OCI-LY1 (cell line): ENCODE measurements around the gene FMR1NB.

Experiments
- H2AFZ ChIP-seq: fragments of 200-600 bp; sonication (generic), shearing (Covaris generic); 2 replicates; pipeline ENCODE4 v1.6.0; 2014; ENCODE audit warnings: antibody characterized with exemption, mild to moderate bottlenecking, low read length
- H3F3A ChIP-seq: fragments of 200-600 bp; sonication (generic), shearing (Covaris generic); 2 replicates; pipeline ENCODE4 v1.6.0; 2014; ENCODE audit warnings: mild to moderate bottlenecking, antibody characterized with exemption, low read length, moderate library complexity; ENCODE audit not compliant: insufficient read depth
- H3K27ac ChIP-seq: fragments of 200-600 bp; sonication (generic); 2 replicates; pipeline ENCODE4 v1.5.1; 2014; ENCODE audit warnings: low read length, mixed run types, mild to moderate bottlenecking, low read depth; ENCODE audit not compliant: poor library complexity, severe bottlenecking
- H3K27me3 ChIP-seq: fragments of 200-600 bp; sonication (generic); 2 replicates; pipeline ENCODE4 v1.6.0; 2014; ENCODE audit warnings: antibody characterized with exemption, mild to moderate bottlenecking, low read length, moderate library complexity; ENCODE audit not compliant: insufficient read depth
- H3K36me3 ChIP-seq: fragments of 200-600 bp; sonication (generic); 2 replicates; pipeline ENCODE4 v1.6.1; 2014; ENCODE audit warnings: mild to moderate bottlenecking, antibody characterized with exemption, low read length, moderate library complexity, mixed read lengths; ENCODE audit not compliant: insufficient read depth
- H3K4me1 ChIP-seq: fragments of 200-600 bp; sonication (generic); 2 replicates; pipeline ENCODE4 v1.5.1; 2014; ENCODE audit warnings: mild to moderate bottlenecking, low read length, moderate library complexity; ENCODE audit not compliant: insufficient read depth, severe bottlenecking
- H3K4me2 ChIP-seq: fragments of 200-600 bp; sonication (generic), shearing (Covaris generic); 2 replicates; pipeline ENCODE4 v1.6.1; 2014; ENCODE audit warnings: low read length
- H3K4me3 ChIP-seq: fragments of 200-600 bp; sonication (generic); 2 replicates; pipeline ENCODE4 v1.5.1; 2014; ENCODE audit warnings: low read length, low read depth, mild to moderate bottlenecking, mixed read lengths; ENCODE audit not compliant: poor library complexity, severe bottlenecking
- H3K79me2 ChIP-seq: fragments of 200-600 bp; shearing (Covaris generic); 2 replicates; pipeline ENCODE4 v1.6.1; 2016; ENCODE audit warnings: mixed run types, low read length, mixed read lengths; ENCODE audit not compliant: insufficient read depth
- H3K9ac ChIP-seq: fragments of 200-600 bp; sonication (generic), shearing (Covaris generic); 2 replicates; pipeline ENCODE4 v1.6.1; 2014; ENCODE audit warnings: mild to moderate bottlenecking, low read length, mixed read lengths
- H3K9me2 ChIP-seq: fragments of 200-600 bp; sonication (generic), shearing (Covaris generic); 2 replicates; pipeline ENCODE4 v1.6.1; 2014; ENCODE audit warnings: low read depth, mild to moderate bottlenecking, low read length, mixed read lengths
- H3K9me3 ChIP-seq: fragments of 200-600 bp; shearing (Covaris generic); 2 replicates; pipeline ENCODE4 v1.6.1; 2014; ENCODE audit warnings: low read length, mixed read lengths
- H4K20me1 ChIP-seq: fragments of 200-600 bp; sonication (generic), shearing (Covaris generic); 2 replicates; pipeline ENCODE4 v1.6.0; 2016; ENCODE audit warnings: mild to moderate bottlenecking, low read length; ENCODE audit not compliant: insufficient read depth
- CTCF ChIP-seq: fragments of 200-600 bp; sonication (generic), shearing (Covaris generic); IDR thresholded peaks from 2 replicates; pipeline ENCODE4 v1.5.1; 2017; ENCODE audit warnings: mild to moderate bottlenecking, antibody characterized with exemption, low read length, moderate library complexity, mixed read lengths
- EZH2 ChIP-seq: fragments of 200-600 bp; sonication (generic), shearing (Covaris generic); IDR thresholded peaks from 2 replicates; pipeline ENCODE4 v1.8.0; 2017; ENCODE audit warnings: borderline replicate concordance, mixed run types, mild to moderate bottlenecking, antibody characterized with exemption, low read length, moderate library complexity, mixed read lengths

The FMR1NB gene

DNA sequence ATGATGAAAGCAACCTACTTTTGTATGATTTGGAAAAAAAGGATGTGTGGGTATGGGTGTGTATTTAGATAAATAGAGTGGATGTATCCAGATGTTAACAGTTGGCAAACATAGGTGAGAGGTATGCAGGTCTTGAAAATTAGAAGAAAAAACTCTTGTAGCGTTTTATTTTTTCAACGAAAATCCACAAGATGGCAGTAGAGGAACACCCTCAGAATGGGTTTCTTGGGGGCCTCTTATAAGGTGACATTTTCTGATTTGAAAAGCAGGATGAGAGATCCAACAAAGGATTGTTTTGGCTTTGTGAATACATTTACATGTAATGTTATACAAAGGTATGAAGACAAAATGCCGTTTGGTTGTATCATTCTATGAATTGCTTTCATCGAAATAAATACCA lies 68.3 kb downstream of the FMR1NB start:
- H3K9me2 ChIP-seq, result no peaks in the 10 kb centered on the region
- no peaks in the 10 kb centered on the region for H4K20me1 ChIP-seq
- H3K9ac ChIP-seq, result no peak overlapping the region
- H3F3A ChIP-seq, result no peaks in the 10 kb centered on the region
- no peaks in the 10 kb centered on the region for H3K4me1 ChIP-seq
- H3K79me2 ChIP-seq, result no peaks in the 10 kb centered on the region
- H3K4me3 ChIP-seq, result no peak overlapping the region
- H3K27me3 ChIP-seq, result no peaks in the 10 kb centered on the region
- no peak overlapping the region for H3K4me2 ChIP-seq
- H3K9me3 ChIP-seq, result no peaks in the 10 kb centered on the region
- TF ChIP-seq EZH2 (no peak), CTCF (peak; percentile 45)
- H2AFZ ChIP-seq, result no peak overlapping the region
- no peaks in the 10 kb centered on the region for H3K36me3 ChIP-seq
- H3K27ac ChIP-seq, result no peak overlapping the region

- H3K9ac ChIP-seq, result no peak overlapping the region
Observed at GRCh38 chrX:148051973-148052372, 70.8 kb downstream of the FMR1NB start.

GRCh38 chrX:148067285-148067684 lies 86.1 kb downstream of the FMR1NB start:
- no peaks in the 10 kb centered on the region for H3K79me2 ChIP-seq
- H3K9ac ChIP-seq, result no peak overlapping the region
- H3K4me3 ChIP-seq, result no peak overlapping the region
- H3K36me3 ChIP-seq, result no peaks in the 10 kb centered on the region
- H3K9me3 ChIP-seq, result no peaks in the 10 kb centered on the region
- H3K27ac ChIP-seq, result no peak overlapping the region
- no peaks in the 10 kb centered on the region for H3K9me2 ChIP-seq
- H3K4me1 ChIP-seq, result no peaks in the 10 kb centered on the region
- TF ChIP-seq EZH2 (no peak), CTCF (no peak)
- H4K20me1 ChIP-seq, result no peaks in the 10 kb centered on the region
- no peak overlapping the region for H3K4me2 ChIP-seq
- no peaks in the 10 kb centered on the region for H3K27me3 ChIP-seq
- H3F3A ChIP-seq, result no peaks in the 10 kb centered on the region
- no peak overlapping the region for H2AFZ ChIP-seq

More at GRCh38 chrX:148051973-148052372, 70.8 kb downstream of the FMR1NB start:
- Histone ChIP-seq H3K4me1 (no peaks in the 10 kb centered on the region), H4K20me1 (no peaks in the 10 kb centered on the region), H3K9me2 (no peaks in the 10 kb centered on the region), H3F3A (no peaks in the 10 kb centered on the region), H2AFZ (no peak overlapping the region), H3K27me3 (no peaks in the 10 kb centered on the region), H3K9me3 (no peaks in the 10 kb centered on the region), H3K27ac (no peak overlapping the region), H3K36me3 (no peaks in the 10 kb centered on the region), H3K4me3 (no peak overlapping the region), H3K79me2 (no peaks in the 10 kb centered on the region), H3K4me2 (no peak overlapping the region)
- no peak for TF ChIP-seq EZH2
- TF ChIP-seq CTCF, result no peak
